Spinal cord (tissue), 10 donors: ENCODE measurements around the gene OVOL2. TPM values are rescaled to one million over a fixed set of nuclear protein-coding genes. Genes with fewer than 3 reads are reported as not detected.
"Not testable (repeated sequence)": the region's sequence is repeated elsewhere in the genome, so short reads cannot be mapped to it uniquely, and the experiment has no call there.

Source experiments
- DNase-seq, 6 donors: peaks; one replicate each; pipeline versions ENCODE4 v3.0.0 to v3.0.0-alpha.2; 2013 to 2015; ENCODE audit warnings: low spot score in 6 of 6, low read depth in 4 of 6
- H3K27ac ChIP-seq: one replicate; pipeline ENCODE4 v1.5.1; 2013; ENCODE audit warnings: low read depth, low read length, control low read depth
- H3K27me3 ChIP-seq: one replicate; pipeline ENCODE4 v1.6.1; 2013; ENCODE audit warnings: low read length; ENCODE audit not compliant: control insufficient read depth, insufficient read depth
- H3K36me3 ChIP-seq: one replicate; pipeline ENCODE4 v1.6.1; 2013; ENCODE audit warnings: low read length; ENCODE audit not compliant: control insufficient read depth, insufficient read depth
- H3K4me1 ChIP-seq: one replicate; pipeline ENCODE4 v1.6.1; 2013; ENCODE audit warnings: low read length; ENCODE audit not compliant: control insufficient read depth, insufficient read depth
- H3K4me3 ChIP-seq: one replicate; pipeline ENCODE4 v1.5.1; 2013; ENCODE audit warnings: low read depth, low read length, control low read depth
- H3K9me3 ChIP-seq: one replicate; pipeline ENCODE4 v1.6.1; 2013; ENCODE audit warnings: low read length; ENCODE audit not compliant: control insufficient read depth, insufficient read depth
- WGBS: methylation state at CpG from one replicate; pipeline ENCODE4 v1.1.5; 2013; ENCODE audit warnings: missing lambda C conversion rate; ENCODE audit not compliant: insufficient coverage; 5-methylcytosine and 5-hydroxymethylcytosine counted together
- polyA plus RNA-seq, 2 donors: library from polyadenylated mRNA; unstranded; fragments of 120-200 nt; gene quantifications; one replicate each; pipeline ENCODE4 v1.2.1, GENCODE V29; 2013; ENCODE audit not compliant: insufficient read length in 2 of 2
- total RNA-seq, 2 donors: library from RNA; depleted of rRNA in 1 of 2; stranded (reverse); fragments of 120-200 nt in 1 of 2; fragments of >200 nt in 1 of 2; gene quantifications; one replicate each; pipeline versions ENCODE4 v1.2.3 to v1.2.4, GENCODE V29; 2013 to 2014
- donor health status: healthy.

OVOL2 gene
- total and polyA plus RNA-seq, 4 donors = 0.38 to 0.40 TPM; not detected in 2

GRCh38 chr20:18042229-18042628 is 15.5 kb downstream of the OVOL2 start:
- no peaks in the 10 kb centered on the region for H3K4me1 ChIP-seq
- no peak overlapping the region for H3K27ac ChIP-seq
- no peaks in the 10 kb centered on the region for H3K36me3 ChIP-seq

GRCh38 chr20:18041462-18041861 is 16.3 kb downstream of the OVOL2 start:
- Histone ChIP-seq H3K4me3 (no peak overlapping the region), H3K27ac (no peak overlapping the region), H3K36me3 (no peaks in the 10 kb centered on the region), H3K4me1 (no peaks in the 10 kb centered on the region), H3K27me3 (no peaks in the 10 kb centered on the region), H3K9me3 (no peaks in the 10 kb centered on the region)
- 98% methylated on average over 14 of the region's 15 CpGs for WGBS
- DNase-seq = no peak

More at GRCh38 chr20:18042229-18042628, 15.5 kb downstream of the OVOL2 start:
- no peak for DNase-seq
- 33% methylated on average over 5 of the region's 9 CpGs for WGBS
- Histone ChIP-seq H3K9me3 (no peaks in the 10 kb centered on the region), H3K27me3 (no peaks in the 10 kb centered on the region), H3K4me3 (no peak overlapping the region)

GRCh38 chr20:18039063-18039462 is 18.7 kb downstream of the OVOL2 start:
- DNase-seq = no peak
- H3K4me3 ChIP-seq = no peak overlapping the region
- no peaks in the 10 kb centered on the region for H3K9me3 ChIP-seq
- no peaks in the 10 kb centered on the region for H3K4me1 ChIP-seq
- 80% methylated on average over 2 of the region's 5 CpGs for WGBS
- no peaks in the 10 kb centered on the region for H3K27me3 ChIP-seq
- no peaks in the 10 kb centered on the region for H3K36me3 ChIP-seq
- no peak overlapping the region for H3K27ac ChIP-seq

- H3K9me3 ChIP-seq = no peaks in the 10 kb centered on the region
- no peak overlapping the region for H3K27ac ChIP-seq
- no peaks in the 10 kb centered on the region for H3K27me3 ChIP-seq
- H3K36me3 ChIP-seq = no peaks in the 10 kb centered on the region
- H3K4me1 ChIP-seq = peaks cover 5% of the 10 kb centered on the region
- H3K4me3 ChIP-seq = no peak overlapping the region
- WGBS = 45% methylated on average over 4 of the region's 5 CpGs
- no peak for DNase-seq
Observed at GRCh38 chr20:18034039-18034438, 23.7 kb downstream of the OVOL2 start.

GRCh38 chr20:18032977-18033892 is 24.5 kb downstream of the OVOL2 start:
- peaks cover 5% of the 10 kb centered on the region for H3K4me1 ChIP-seq
- H3K27ac ChIP-seq = no peak overlapping the region
- no peaks in the 10 kb centered on the region for H3K9me3 ChIP-seq
- no peak overlapping the region for H3K4me3 ChIP-seq
- DNase-seq = no peak
- H3K27me3 ChIP-seq = no peaks in the 10 kb centered on the region
- H3K36me3 ChIP-seq = no peaks in the 10 kb centered on the region
- WGBS = 49% methylated on average over 9 of the region's 17 CpGs

- DNase-seq = no peak
- H3K9me3 ChIP-seq = no peaks in the 10 kb centered on the region
- H3K27me3 ChIP-seq = no peaks in the 10 kb centered on the region
- no peaks in the 10 kb centered on the region for H3K36me3 ChIP-seq
- H3K4me1 ChIP-seq = peaks cover 5% of the 10 kb centered on the region
- no peak overlapping the region for H3K27ac ChIP-seq
- no peak overlapping the region for H3K4me3 ChIP-seq
- WGBS = 100% methylated on average over 1 of the region's 7 CpGs
Observed at GRCh38 chr20:18031888-18032509, 25.7 kb downstream of the OVOL2 start.

GRCh38 chr20:18031050-18031449 is 26.7 kb downstream of the OVOL2 start:
- Histone ChIP-seq H3K4me1 (peaks cover 5% of the 10 kb centered on the region), H3K4me3 (no peak overlapping the region), H3K36me3 (no peaks in the 10 kb centered on the region), H3K27ac (no peak overlapping the region), H3K27me3 (no peaks in the 10 kb centered on the region), H3K9me3 (no peaks in the 10 kb centered on the region)
- 95% methylated on average over 12 of the region's 15 CpGs for WGBS
- DNase-seq = no peak

GRCh38 chr20:18030020-18030419 is 27.7 kb downstream of the OVOL2 start:
- peaks cover 5% of the 10 kb centered on the region for H3K4me1 ChIP-seq
- WGBS = 53% methylated on average over 6 of the region's 8 CpGs
- DNase-seq = no peak
- H3K27me3 ChIP-seq = no peaks in the 10 kb centered on the region
- H3K36me3 ChIP-seq = no peaks in the 10 kb centered on the region
- H3K27ac ChIP-seq = no peak overlapping the region
- H3K4me3 ChIP-seq = no peak overlapping the region
- no peaks in the 10 kb centered on the region for H3K9me3 ChIP-seq

GRCh38 chr20:18027011-18027410 is 30.7 kb downstream of the OVOL2 start:
- WGBS = 91% methylated on average over 5 of the region's 7 CpGs

More at GRCh38 chr20:18027011-18027410, 30.7 kb downstream of the OVOL2 start:
- H3K36me3 ChIP-seq, H3K27ac ChIP-seq, H3K4me1 ChIP-seq, H3K4me3 ChIP-seq, DNase-seq, H3K27me3 ChIP-seq, H3K9me3 ChIP-seq: not testable (repeated sequence)
